H1 (cell line): ENCODE data around the gene ARID1B.

Experiments used
- ASH2L ChIP-seq: fragments of 200-600, 300-600 bp; sonication (generic); IDR thresholded peaks from one replicate; pipeline ENCODE4 v1.7.1; 2017; ENCODE audit warnings: low read length
- BACH1 ChIP-seq: IDR thresholded peaks from 2 replicates; pipeline ENCODE4 v1.6.1; 2012; ENCODE audit warnings: low read length, improper control_type of control experiment
- CREB1 ChIP-seq: IDR thresholded peaks from 2 replicates; pipeline ENCODE4 v1.6.1; 2012; ENCODE audit warnings: inconsistent platforms
- CTCF ChIP-seq, 3 experiments: IDR thresholded peaks; 1 replicate in 2 of 3; 2 replicates in 1 of 3; pipeline versions ENCODE4 v1.5.1 to v1.6.1; 2011; ENCODE audit warnings: low read length in 3 of 3, mild to moderate bottlenecking in 3 of 3, inconsistent platforms in 2 of 3, low read depth in 1 of 3, moderate library complexity in 1 of 3; ENCODE audit not compliant: insufficient read depth in 1 of 3; ENCODE audit errors: control extremely low read depth in 1 of 3
- NRF1 ChIP-seq: IDR thresholded peaks from 2 replicates; pipeline ENCODE4 v1.6.1; 2011; ENCODE audit warnings: mild to moderate bottlenecking, low read depth, low read length, improper control_type of control experiment
- POLR2A ChIP-seq, 2 experiments: IDR thresholded peaks; 1 replicate in 1 of 2; 2 replicates in 1 of 2; pipeline ENCODE4 v1.6.1; 2011; ENCODE audit warnings: low read depth in 2 of 2, low read length in 2 of 2, mild to moderate bottlenecking in 2 of 2; ENCODE audit errors: control extremely low read depth in 1 of 2
- RNF2 ChIP-seq: fragments of 200-900, 300-1000 bp; sonication (generic); IDR thresholded peaks from 2 replicates; pipeline ENCODE4 v1.7.1; 2016; ENCODE audit warnings: borderline replicate concordance, low read depth, mild to moderate bottlenecking, antibody characterized with exemption, low read length; ENCODE audit not compliant: poor library complexity, severe bottlenecking; ENCODE audit errors: missing control alignments
- SP2 ChIP-seq: IDR thresholded peaks from 2 replicates; pipeline ENCODE4 v1.6.1; 2012; ENCODE audit warnings: mild to moderate bottlenecking, low read length, inconsistent platforms
- TAF1 ChIP-seq: IDR thresholded peaks from 2 replicates; pipeline ENCODE4 v1.6.1; 2011; ENCODE audit warnings: mild to moderate bottlenecking, low read depth, low read length
- TEAD4 ChIP-seq: IDR thresholded peaks from 2 replicates; pipeline ENCODE4 v1.6.1; 2012; ENCODE audit warnings: low read depth, low read length, inconsistent platforms, mixed read lengths
- USF2 ChIP-seq: IDR thresholded peaks from 2 replicates; pipeline ENCODE4 v1.6.1; 2011; ENCODE audit warnings: low read length, improper control_type of control experiment
- YY1 ChIP-seq: IDR thresholded peaks from 2 replicates; pipeline ENCODE4 v1.6.1; 2011; ENCODE audit warnings: low read depth, mild to moderate bottlenecking, low read length

GRCh38 chr6:156841508-156841907 lies 64.3 kb downstream of the ARID1B start:
- no peak for TF ChIP-seq SP2
- TF ChIP-seq BACH1: no peak
- no peak for TF ChIP-seq USF2
- no peak for TF ChIP-seq NRF1
- no peak for TF ChIP-seq CTCF (IDR thresholded peaks at IDR 0.05; ENCODE audit: control extremely low read depth in 1 of 3, insufficient read depth in 1 of 3, low read depth in 1 of 3, low read length in 3 of 3)
- no peak for TF ChIP-seq CREB1
- TF ChIP-seq POLR2A (IDR thresholded peaks at IDR 0.05; ENCODE audit: control extremely low read depth in 1 of 2, low read depth in 2 of 2, low read length in 2 of 2): no peak
- no peak for TF ChIP-seq ASH2L
- TF ChIP-seq YY1: no peak
- no peak for TF ChIP-seq TEAD4
- TF ChIP-seq RNF2: no peak
- no peak for TF ChIP-seq TAF1
